ENCODE data around the gene SELP. TPM values are rescaled to one million over a fixed set of nuclear protein-coding genes. Genes with fewer than 3 reads are reported as not detected.

The SELP gene
- total and polyA plus RNA-seq, 4 donors, result 9.3 to 13.0 (median 11.7) TPM

- H3K27me3 ChIP-seq (ENCODE audit: control insufficient read depth in 3 of 3, insufficient read depth in 3 of 3, low read length in 2 of 3), result no peaks in the 10 kb centered on the region
- DNase-seq, result no peak
- TF ChIP-seq CTCF (IDR thresholded peaks at IDR 0.05; ENCODE audit: control extremely low read depth, extremely low read depth), result no peak
Observed at GRCh38 chr1:169647512-169647911, 17.6 kb upstream of the SELP start.

DNA sequence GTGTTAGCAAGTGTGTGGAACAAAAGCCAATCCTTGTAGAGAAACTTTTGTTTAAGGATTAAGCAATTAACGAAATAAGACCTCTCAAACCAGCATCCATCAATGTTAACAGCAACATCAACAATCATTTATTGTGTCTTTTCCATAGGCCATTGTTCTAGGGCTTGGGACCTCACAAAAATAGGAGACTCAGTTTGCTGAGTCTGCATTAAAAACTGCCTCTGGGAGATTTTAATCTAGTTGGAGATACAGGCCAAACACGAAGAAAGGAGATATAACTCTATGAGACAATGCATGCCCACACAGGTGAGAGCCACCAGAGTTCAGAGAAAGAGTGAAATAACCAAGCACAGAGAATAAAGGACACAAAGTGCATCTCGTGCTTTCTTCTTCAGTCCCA, 14.4 kb upstream of the SELP start:
- H3K4me1 ChIP-seq (ENCODE audit: control insufficient read depth in 5 of 5, insufficient read depth in 5 of 5, low read length in 5 of 5), result no peaks in the 10 kb centered on the region

More at GRCh38 chr1:169647512-169647911, 17.6 kb upstream of the SELP start:
- no peaks in the 10 kb centered on the region for H3K4me1 ChIP-seq (ENCODE audit: control insufficient read depth in 5 of 5, insufficient read depth in 5 of 5, low read length in 5 of 5)
- no peak for ATAC-seq (ENCODE audit: insufficient read depth, low FRiP score)
- H3K9me3 ChIP-seq (ENCODE audit: control insufficient read depth in 4 of 4, insufficient read depth in 3 of 4, low read length in 3 of 4), result no peaks in the 10 kb centered on the region
- H3K4me3 ChIP-seq, result no peak overlapping the region
- H3K36me3 ChIP-seq (ENCODE audit: control insufficient read depth in 4 of 4, insufficient read depth in 4 of 4, low read length in 4 of 4), result no peaks in the 10 kb centered on the region
- H3K27ac ChIP-seq (ENCODE audit: low read depth in 1 of 2, low read length in 1 of 2), result no peak overlapping the region
- H3K9ac ChIP-seq (ENCODE audit: insufficient read depth in 1 of 2, low read length in 2 of 2), result no peak overlapping the region

DNA sequence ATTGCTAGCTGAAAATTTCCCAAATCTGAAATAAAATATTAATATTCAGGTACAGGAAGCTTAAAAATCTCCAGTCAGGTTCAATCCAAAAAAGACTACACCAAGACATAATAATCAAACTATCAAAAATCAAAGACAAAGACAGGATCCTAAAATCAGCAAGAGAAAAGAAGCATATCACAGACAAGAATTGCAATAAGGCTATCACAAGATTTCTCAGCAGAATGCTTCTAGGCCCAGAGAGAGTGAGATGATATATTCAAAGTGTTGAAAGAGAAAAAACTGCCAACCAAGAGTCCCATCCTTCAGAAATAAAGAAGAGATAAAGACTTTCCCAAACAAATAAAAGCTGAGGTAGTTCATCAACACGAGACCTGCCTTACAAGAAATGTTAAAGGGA, 5.0 kb upstream of the SELP start:
- H3K27me3 ChIP-seq (ENCODE audit: control insufficient read depth in 3 of 3, insufficient read depth in 3 of 3, low read length in 2 of 3), result no peaks in the 10 kb centered on the region
- TF ChIP-seq CTCF (IDR thresholded peaks at IDR 0.05; ENCODE audit: control extremely low read depth, extremely low read depth), result no peak
- DNase-seq, result no peak
- no peaks in the 10 kb centered on the region for H3K4me1 ChIP-seq (ENCODE audit: control insufficient read depth in 5 of 5, insufficient read depth in 5 of 5, low read length in 5 of 5)
- H3K27ac ChIP-seq (ENCODE audit: low read depth in 1 of 2, low read length in 1 of 2), result no peak overlapping the region
- no peak overlapping the region for H3K4me3 ChIP-seq
- WGBS, 2 donors, result 88 to 100% methylated on average over 1 of the region's 1 CpG
- no peak for ATAC-seq (ENCODE audit: insufficient read depth, low FRiP score)
- no peaks in the 10 kb centered on the region for H3K36me3 ChIP-seq (ENCODE audit: control insufficient read depth in 4 of 4, insufficient read depth in 4 of 4, low read length in 4 of 4)
- H3K9me3 ChIP-seq (ENCODE audit: control insufficient read depth in 4 of 4, insufficient read depth in 3 of 4, low read length in 3 of 4), result peaks cover 0 to 22% (median 12%) of the 10 kb centered on the region in 4 donors
- H3K9ac ChIP-seq (ENCODE audit: insufficient read depth in 1 of 2, low read length in 2 of 2), result no peak overlapping the region

More for the DNA sequence above, 14.4 kb upstream of the SELP start:
- H3K27me3 ChIP-seq (ENCODE audit: control insufficient read depth in 3 of 3, insufficient read depth in 3 of 3, low read length in 2 of 3), result no peaks in the 10 kb centered on the region
- H3K9ac ChIP-seq (ENCODE audit: insufficient read depth in 1 of 2, low read length in 2 of 2), result no peak overlapping the region
- H3K27ac ChIP-seq (ENCODE audit: low read depth in 1 of 2, low read length in 1 of 2), result no peak overlapping the region
- no peak for DNase-seq
- H3K9me3 ChIP-seq (ENCODE audit: control insufficient read depth in 4 of 4, insufficient read depth in 3 of 4, low read length in 3 of 4), result no peaks in the 10 kb centered on the region
- no peak overlapping the region for H3K4me3 ChIP-seq
- no peak for ATAC-seq (ENCODE audit: insufficient read depth, low FRiP score)
- 74 to 83% methylated on average over 3 of the region's 3 CpGs for whole genome bisulfite sequencing, 2 donors
- no peak for TF ChIP-seq CTCF (IDR thresholded peaks at IDR 0.05; ENCODE audit: control extremely low read depth, extremely low read depth)
- no peaks in the 10 kb centered on the region for H3K36me3 ChIP-seq (ENCODE audit: control insufficient read depth in 4 of 4, insufficient read depth in 4 of 4, low read length in 4 of 4)

- no peak for DNase-seq
- no peak for TF ChIP-seq CTCF (IDR thresholded peaks at IDR 0.05; ENCODE audit: control extremely low read depth, extremely low read depth)
- Histone ChIP-seq H3K4me3 (no peak overlapping the region), H3K9ac (ENCODE audit: insufficient read depth in 1 of 2, low read length in 2 of 2) (no peak overlapping the region), H3K9me3 (ENCODE audit: control insufficient read depth in 4 of 4, insufficient read depth in 3 of 4, low read length in 3 of 4) (peaks cover 0 to 22% (median 12%) of the 10 kb centered on the region in 4 donors), H3K27me3 (ENCODE audit: control insufficient read depth in 3 of 3, insufficient read depth in 3 of 3, low read length in 2 of 3) (no peaks in the 10 kb centered on the region), H3K36me3 (ENCODE audit: control insufficient read depth in 4 of 4, insufficient read depth in 4 of 4, low read length in 4 of 4) (no peaks in the 10 kb centered on the region), H3K4me1 (ENCODE audit: control insufficient read depth in 5 of 5, insufficient read depth in 5 of 5, low read length in 5 of 5) (no peaks in the 10 kb centered on the region), H3K27ac (ENCODE audit: low read depth in 1 of 2, low read length in 1 of 2) (no peak overlapping the region)
- 100% methylated on average over 1 of the region's 1 CpG for WGBS, 2 donors
- ATAC-seq (ENCODE audit: insufficient read depth, low FRiP score), result no peak
Observed at GRCh38 chr1:169634145-169634544, 4.2 kb upstream of the SELP start.

Data from lung (tissue), 12 donors.